Measurements from ENCODE around the gene KLHL8.
A peak's percentile ranks its signal among the peaks of the same experiment; 100 is the strongest.

Gene KLHL8

DNA sequence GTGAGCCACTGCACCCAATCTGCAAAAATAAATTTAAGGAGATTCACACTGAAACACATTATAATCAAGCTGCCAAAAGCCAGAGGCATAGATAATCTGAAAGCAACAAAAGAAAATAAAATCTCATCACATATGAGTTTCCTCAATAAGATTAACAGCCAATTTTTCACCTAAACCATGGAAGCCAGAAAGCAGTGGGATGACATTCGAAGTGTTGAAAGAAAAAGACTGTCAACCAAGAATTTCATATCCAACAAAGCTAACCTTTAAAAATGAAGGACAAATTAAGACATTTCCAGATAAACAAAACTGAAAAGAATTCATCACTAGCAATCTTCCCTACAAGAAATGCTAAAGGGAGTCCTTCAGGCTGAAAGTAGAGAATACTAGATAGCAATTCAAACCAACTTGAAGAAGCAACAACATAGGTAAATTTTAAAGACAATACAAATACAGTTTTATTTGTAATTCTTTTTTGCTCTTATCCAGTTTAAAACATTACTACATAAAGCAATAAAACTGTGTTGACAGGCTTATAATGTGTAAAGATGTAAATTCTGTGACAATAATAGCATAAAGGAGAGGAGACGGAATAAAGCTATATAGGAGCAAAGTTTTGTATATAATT, 23.1 kb upstream of the KLHL8 start:
- Histone ChIP-seq H3K36me3 (ENCODE audit: insufficient read depth, low read length) (no peaks in the 10 kb centered on the region), H3K4me3 (ENCODE audit: low read length) (no peak overlapping the region), H3K9ac (ENCODE audit: low read depth, low read length) (no peak overlapping the region), H3K4me1 (ENCODE audit: control insufficient read depth, insufficient read depth, low read length) (peaks cover 16% of the 10 kb centered on the region), H3K9me3 (replicated peaks; ENCODE audit: low read length) (no peaks in the 10 kb centered on the region), H3K27me3 (ENCODE audit: control insufficient read depth, insufficient read depth, low read length) (no peaks in the 10 kb centered on the region), H3K4me2 (ENCODE audit: low read length) (no peak overlapping the region)

DNA sequence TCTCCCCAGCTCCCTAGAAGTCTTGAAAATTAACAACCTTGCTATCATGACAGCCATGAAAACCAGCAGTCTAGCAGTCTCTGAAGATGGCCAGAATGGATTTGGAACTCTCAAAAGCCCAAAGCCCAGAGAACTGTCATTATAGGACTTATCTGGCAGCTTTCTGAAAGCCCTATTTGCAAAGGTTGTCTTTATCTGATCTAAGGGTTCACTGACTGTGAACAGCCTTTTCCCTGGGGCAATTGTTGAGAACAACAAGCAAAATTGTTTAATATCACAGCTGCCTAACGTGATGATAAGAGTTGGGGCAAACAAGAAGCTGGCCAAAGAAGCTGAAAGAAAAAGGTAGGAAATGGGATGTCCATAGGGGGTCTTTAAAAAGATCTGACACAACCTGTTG, 20.9 kb upstream of the KLHL8 start:
- H3K4me2 ChIP-seq (ENCODE audit: low read length): no peak overlapping the region
- H3K4me1 ChIP-seq (ENCODE audit: control insufficient read depth, insufficient read depth, low read length): peaks cover 16% of the 10 kb centered on the region
- H3K27me3 ChIP-seq (ENCODE audit: control insufficient read depth, insufficient read depth, low read length): no peaks in the 10 kb centered on the region
- H3K9ac ChIP-seq (ENCODE audit: low read depth, low read length): no peak overlapping the region
- H3K4me3 ChIP-seq (ENCODE audit: low read length): no peak overlapping the region
- no peaks in the 10 kb centered on the region for H3K9me3 ChIP-seq (replicated peaks; ENCODE audit: low read length)
- H3K36me3 ChIP-seq (ENCODE audit: insufficient read depth, low read length): no peaks in the 10 kb centered on the region

DNA sequence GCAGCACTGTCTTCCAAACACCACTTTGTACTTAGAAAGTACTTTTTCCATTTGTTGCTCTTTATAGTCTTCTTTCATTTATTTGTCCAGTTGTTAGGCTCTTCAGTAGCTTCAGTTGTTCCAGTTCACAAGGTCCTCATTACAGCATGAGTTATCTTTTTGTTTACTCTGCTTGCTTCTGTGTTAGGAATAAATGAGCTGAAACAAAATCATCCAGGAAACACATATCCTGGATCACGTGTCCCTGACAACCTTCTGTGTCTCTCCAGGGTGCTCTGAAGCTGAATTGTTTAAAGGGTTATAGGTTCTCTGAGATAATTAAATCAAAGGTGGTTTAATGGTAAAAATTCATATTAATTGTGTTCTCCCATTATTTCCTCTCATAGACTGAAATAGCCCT, 19.9 kb upstream of the KLHL8 start:
- no peaks in the 10 kb centered on the region for H3K27me3 ChIP-seq (ENCODE audit: control insufficient read depth, insufficient read depth, low read length)
- peak overlapping the region; percentile 0 for H3K4me2 ChIP-seq (ENCODE audit: low read length)
- H3K36me3 ChIP-seq (ENCODE audit: insufficient read depth, low read length): no peaks in the 10 kb centered on the region
- peaks cover 18% of the 10 kb centered on the region for H3K4me1 ChIP-seq (ENCODE audit: control insufficient read depth, insufficient read depth, low read length)
- H3K9me3 ChIP-seq (replicated peaks; ENCODE audit: low read length): no peaks in the 10 kb centered on the region
- H3K9ac ChIP-seq (ENCODE audit: low read depth, low read length): no peak overlapping the region
- no peak overlapping the region for H3K4me3 ChIP-seq (ENCODE audit: low read length)

DNA sequence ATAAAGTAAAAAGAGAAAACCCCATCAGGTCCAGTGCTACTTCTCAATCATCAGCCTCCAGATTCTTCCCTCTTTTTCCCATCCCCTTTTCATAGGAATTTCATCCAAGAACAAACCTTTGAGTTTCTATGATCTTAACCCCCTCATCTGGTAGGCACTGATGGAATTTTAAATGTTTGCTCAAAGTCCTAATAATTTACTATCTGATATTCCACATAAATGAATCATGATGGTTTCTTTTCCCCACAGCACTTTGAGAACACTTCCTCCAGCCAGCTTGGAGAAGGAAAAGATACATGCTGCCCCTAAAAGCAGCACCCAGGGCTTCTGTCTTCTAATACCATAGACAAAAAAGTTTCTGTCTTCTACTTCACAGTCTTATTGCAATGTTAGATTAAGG, 19.4 kb upstream of the KLHL8 start:
- no peak overlapping the region for H3K4me3 ChIP-seq (ENCODE audit: low read length)
- no peak overlapping the region for H3K9ac ChIP-seq (ENCODE audit: low read depth, low read length)
- peak overlapping the region; percentile 0 for H3K4me2 ChIP-seq (ENCODE audit: low read length)
- no peaks in the 10 kb centered on the region for H3K36me3 ChIP-seq (ENCODE audit: insufficient read depth, low read length)
- peaks cover 21% of the 10 kb centered on the region for H3K4me1 ChIP-seq (ENCODE audit: control insufficient read depth, insufficient read depth, low read length)
- H3K27me3 ChIP-seq (ENCODE audit: control insufficient read depth, insufficient read depth, low read length): no peaks in the 10 kb centered on the region
- H3K9me3 ChIP-seq (replicated peaks; ENCODE audit: low read length): no peaks in the 10 kb centered on the region

DNA sequence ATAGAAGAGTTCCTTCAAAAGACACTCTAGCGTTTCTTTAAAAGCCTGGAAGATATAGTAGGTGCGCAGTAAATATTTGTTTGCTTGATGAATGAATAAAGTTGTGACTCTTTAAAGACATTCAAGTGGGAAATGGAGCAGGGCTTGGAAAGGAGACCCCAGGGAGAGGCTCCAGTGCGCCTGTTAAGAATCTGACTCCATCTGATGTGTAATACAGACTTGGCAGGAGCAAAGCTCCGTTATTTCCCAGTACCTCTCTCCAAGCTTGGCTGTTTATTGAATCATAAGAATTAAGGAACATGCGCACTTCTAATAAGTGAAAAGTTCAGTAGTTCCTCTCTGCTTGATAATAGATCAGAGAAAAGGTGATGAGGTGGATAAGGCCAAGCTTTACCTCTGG, 18.8 kb upstream of the KLHL8 start:
- peaks cover 24% of the 10 kb centered on the region for H3K4me1 ChIP-seq (ENCODE audit: control insufficient read depth, insufficient read depth, low read length)
- no peaks in the 10 kb centered on the region for H3K27me3 ChIP-seq (ENCODE audit: control insufficient read depth, insufficient read depth, low read length)
- H3K4me2 ChIP-seq (ENCODE audit: low read length): no peak overlapping the region
- no peaks in the 10 kb centered on the region for H3K9me3 ChIP-seq (replicated peaks; ENCODE audit: low read length)
- H3K9ac ChIP-seq (ENCODE audit: low read depth, low read length): no peak overlapping the region
- H3K4me3 ChIP-seq (ENCODE audit: low read length): no peak overlapping the region
- no peaks in the 10 kb centered on the region for H3K36me3 ChIP-seq (ENCODE audit: insufficient read depth, low read length)

DNA sequence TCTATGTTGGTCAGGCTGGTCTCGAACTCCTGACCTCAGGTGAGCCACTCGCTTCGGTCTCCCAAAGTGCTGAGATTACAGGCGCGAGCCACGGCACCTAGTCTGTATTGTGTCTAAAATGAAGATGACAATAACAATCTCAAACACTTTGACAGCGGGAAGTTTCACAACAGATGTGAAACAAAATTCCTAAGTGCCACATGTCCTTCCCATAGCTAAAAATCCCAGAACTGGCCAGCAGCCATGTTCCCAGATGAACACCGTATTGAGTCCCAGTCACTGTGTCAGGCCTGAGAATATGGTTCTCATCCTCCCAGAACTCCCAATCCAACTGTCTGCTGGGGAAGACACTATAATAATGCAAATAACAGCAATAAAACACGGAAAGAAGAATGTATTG, 16.4 kb upstream of the KLHL8 start:
- no peaks in the 10 kb centered on the region for H3K27me3 ChIP-seq (ENCODE audit: control insufficient read depth, insufficient read depth, low read length)
- H3K4me2 ChIP-seq (ENCODE audit: low read length): no peak overlapping the region
- no peak overlapping the region for H3K4me3 ChIP-seq (ENCODE audit: low read length)
- no peak overlapping the region for H3K9ac ChIP-seq (ENCODE audit: low read depth, low read length)
- H3K4me1 ChIP-seq (ENCODE audit: control insufficient read depth, insufficient read depth, low read length): peaks cover 24% of the 10 kb centered on the region
- no peaks in the 10 kb centered on the region for H3K36me3 ChIP-seq (ENCODE audit: insufficient read depth, low read length)
- H3K9me3 ChIP-seq (replicated peaks; ENCODE audit: low read length): no peaks in the 10 kb centered on the region

DNA sequence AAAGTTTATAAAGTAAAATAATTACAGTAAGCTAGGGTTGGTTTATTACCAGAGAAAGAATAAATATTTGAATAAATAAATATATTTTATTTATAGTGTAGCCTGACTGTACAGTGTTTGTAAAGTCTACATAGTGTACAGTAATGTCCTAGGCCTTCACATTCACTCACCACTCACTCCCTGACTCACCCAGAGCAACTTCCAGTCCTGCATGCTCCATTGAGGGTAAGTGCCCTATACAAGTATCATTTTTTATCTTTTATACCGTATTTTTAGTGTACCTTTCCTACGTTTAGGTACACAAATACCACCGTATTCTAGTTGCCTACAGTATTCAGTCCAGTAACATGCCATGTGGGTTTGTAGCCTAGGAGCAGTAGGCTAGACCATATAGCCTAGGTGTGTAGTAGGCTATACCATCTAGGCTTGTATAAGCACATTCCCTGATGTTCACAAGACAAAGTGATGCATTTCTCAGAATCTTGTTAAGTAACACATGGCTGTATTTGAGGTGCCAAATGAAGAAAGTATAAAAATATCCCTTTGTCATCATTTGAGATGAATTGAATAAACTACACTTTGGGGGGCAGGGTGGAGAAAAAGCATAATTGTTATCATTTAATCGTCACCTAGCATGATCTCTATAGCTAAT, 14.7 kb upstream of the KLHL8 start:
- H3K4me1 ChIP-seq (ENCODE audit: control insufficient read depth, insufficient read depth, low read length): peaks cover 18% of the 10 kb centered on the region
- peak overlapping the region; percentile 70 for H3K4me3 ChIP-seq (ENCODE audit: low read length)
- peak overlapping the region; percentile 76 for H3K9ac ChIP-seq (ENCODE audit: low read depth, low read length)
- no peaks in the 10 kb centered on the region for H3K9me3 ChIP-seq (replicated peaks; ENCODE audit: low read length)
- peaks cover 9% of the 10 kb centered on the region for H3K27me3 ChIP-seq (ENCODE audit: control insufficient read depth, insufficient read depth, low read length)
- H3K36me3 ChIP-seq (ENCODE audit: insufficient read depth, low read length): no peaks in the 10 kb centered on the region
- H3K4me2 ChIP-seq (ENCODE audit: low read length): peak overlapping the region; percentile 86

DNA sequence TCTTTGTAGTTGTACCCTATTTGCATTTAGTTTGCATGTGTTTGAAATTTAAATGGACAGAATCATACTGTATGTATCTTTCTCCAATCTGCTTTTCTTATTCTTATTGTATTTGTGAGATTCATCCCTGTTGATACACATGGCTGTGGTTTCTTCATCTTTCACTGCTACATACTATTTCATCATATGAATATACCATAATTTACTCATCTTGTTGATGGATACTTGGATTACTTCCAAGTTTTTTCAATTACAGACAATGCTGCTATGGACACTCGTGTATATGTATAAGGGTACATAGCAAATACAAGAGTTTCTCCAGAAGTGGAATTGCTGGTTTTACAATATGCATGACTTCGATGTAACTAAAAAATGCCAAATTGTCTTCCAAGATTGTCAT, 11.8 kb upstream of the KLHL8 start:
- H3K4me2 ChIP-seq (ENCODE audit: low read length): no peak overlapping the region
- no peaks in the 10 kb centered on the region for H3K9me3 ChIP-seq (replicated peaks; ENCODE audit: low read length)
- H3K9ac ChIP-seq (ENCODE audit: low read depth, low read length): no peak overlapping the region
- H3K36me3 ChIP-seq (ENCODE audit: insufficient read depth, low read length): no peaks in the 10 kb centered on the region
- no peak overlapping the region for H3K4me3 ChIP-seq (ENCODE audit: low read length)
- peaks cover 8% of the 10 kb centered on the region for H3K4me1 ChIP-seq (ENCODE audit: control insufficient read depth, insufficient read depth, low read length)
- H3K27me3 ChIP-seq (ENCODE audit: control insufficient read depth, insufficient read depth, low read length): peaks cover 13% of the 10 kb centered on the region

DNA sequence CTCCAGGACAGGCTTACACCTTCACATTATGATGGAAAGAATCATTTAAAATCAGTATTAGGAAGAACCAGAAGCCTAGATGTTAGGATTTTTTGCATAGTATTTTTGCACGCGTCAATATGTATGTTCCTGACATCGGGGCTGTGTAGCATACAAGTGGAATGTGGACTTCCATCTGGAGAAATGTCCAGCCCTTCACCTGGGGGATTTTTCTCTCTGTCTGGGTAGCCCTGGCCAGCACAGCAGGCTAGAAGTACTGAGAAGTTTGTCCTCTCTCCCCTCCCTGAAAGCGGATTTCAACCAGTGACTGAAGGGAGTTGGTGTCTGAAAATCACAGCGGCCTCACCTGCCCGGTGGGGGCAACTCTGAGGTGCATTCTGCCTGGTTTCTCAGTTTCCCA, 10.4 kb upstream of the KLHL8 start:
- peaks cover 13% of the 10 kb centered on the region for H3K27me3 ChIP-seq (ENCODE audit: control insufficient read depth, insufficient read depth, low read length)
- H3K36me3 ChIP-seq (ENCODE audit: insufficient read depth, low read length): no peaks in the 10 kb centered on the region
- no peak overlapping the region for H3K9ac ChIP-seq (ENCODE audit: low read depth, low read length)
- peaks cover 8% of the 10 kb centered on the region for H3K4me1 ChIP-seq (ENCODE audit: control insufficient read depth, insufficient read depth, low read length)
- H3K4me2 ChIP-seq (ENCODE audit: low read length): no peak overlapping the region
- H3K4me3 ChIP-seq (ENCODE audit: low read length): no peak overlapping the region
- no peaks in the 10 kb centered on the region for H3K9me3 ChIP-seq (replicated peaks; ENCODE audit: low read length)

DNA sequence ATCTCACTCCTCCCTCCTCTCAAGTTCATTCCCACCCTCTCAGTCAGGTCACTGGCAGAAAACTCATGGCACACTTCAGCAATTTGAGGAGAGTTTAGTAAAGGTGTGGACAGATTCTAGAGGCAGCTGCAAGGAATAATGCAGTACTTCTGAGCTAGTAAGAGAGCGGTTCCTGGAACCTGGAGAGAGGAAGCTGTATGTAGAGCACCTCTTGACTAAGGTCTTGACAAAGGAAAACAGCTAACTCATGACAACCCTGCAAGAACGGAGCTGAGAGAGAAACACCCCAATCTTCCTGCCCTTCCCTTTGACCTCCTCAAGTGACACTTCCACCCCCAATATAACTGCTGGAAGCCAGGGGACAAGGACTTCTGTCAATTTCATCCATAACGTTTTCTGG, 9.6 kb upstream of the KLHL8 start:
- Histone ChIP-seq H3K36me3 (ENCODE audit: insufficient read depth, low read length) (no peaks in the 10 kb centered on the region), H3K4me1 (ENCODE audit: control insufficient read depth, insufficient read depth, low read length) (peaks cover 2% of the 10 kb centered on the region), H3K9ac (ENCODE audit: low read depth, low read length) (no peak overlapping the region), H3K27me3 (ENCODE audit: control insufficient read depth, insufficient read depth, low read length) (peaks cover 13% of the 10 kb centered on the region), H3K4me3 (ENCODE audit: low read length) (no peak overlapping the region), H3K9me3 (replicated peaks; ENCODE audit: low read length) (no peaks in the 10 kb centered on the region), H3K4me2 (ENCODE audit: low read length) (no peak overlapping the region)

DNA sequence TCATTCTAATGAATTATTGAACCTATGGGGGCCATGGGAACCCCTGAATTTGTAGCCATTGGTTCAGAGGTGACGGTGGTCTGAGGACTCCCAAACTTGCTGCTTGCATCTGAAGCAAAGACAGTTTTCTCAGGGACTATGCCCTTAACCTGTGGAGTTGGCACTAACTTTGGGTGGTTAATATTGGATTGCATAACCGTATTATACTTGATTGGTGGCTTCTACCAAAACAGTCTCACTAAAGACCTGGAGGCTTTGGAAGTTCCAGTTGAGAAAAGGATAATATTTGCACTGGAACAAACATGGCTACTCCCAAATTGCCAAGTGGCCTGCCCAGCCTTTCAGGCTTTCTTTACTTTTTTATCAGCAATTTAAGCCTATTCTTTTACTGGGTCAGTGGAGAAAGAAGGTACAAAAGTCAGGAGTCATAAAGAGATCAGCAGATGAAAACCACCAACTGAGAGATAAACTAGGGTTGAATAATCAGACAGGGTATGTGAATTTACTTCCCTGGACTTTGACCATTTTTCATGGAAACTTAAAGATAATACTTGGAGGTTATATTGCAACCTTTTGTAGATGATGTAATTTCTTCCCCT, 7.9 kb upstream of the KLHL8 start:
- Histone ChIP-seq H3K4me3 (ENCODE audit: low read length) (no peak overlapping the region), H3K9me3 (replicated peaks; ENCODE audit: low read length) (no peaks in the 10 kb centered on the region), H3K4me1 (ENCODE audit: control insufficient read depth, insufficient read depth, low read length) (no peaks in the 10 kb centered on the region), H3K27me3 (ENCODE audit: control insufficient read depth, insufficient read depth, low read length) (peaks cover 13% of the 10 kb centered on the region), H3K4me2 (ENCODE audit: low read length) (no peak overlapping the region), H3K9ac (ENCODE audit: low read depth, low read length) (no peak overlapping the region), H3K36me3 (ENCODE audit: insufficient read depth, low read length) (no peaks in the 10 kb centered on the region)

DNA sequence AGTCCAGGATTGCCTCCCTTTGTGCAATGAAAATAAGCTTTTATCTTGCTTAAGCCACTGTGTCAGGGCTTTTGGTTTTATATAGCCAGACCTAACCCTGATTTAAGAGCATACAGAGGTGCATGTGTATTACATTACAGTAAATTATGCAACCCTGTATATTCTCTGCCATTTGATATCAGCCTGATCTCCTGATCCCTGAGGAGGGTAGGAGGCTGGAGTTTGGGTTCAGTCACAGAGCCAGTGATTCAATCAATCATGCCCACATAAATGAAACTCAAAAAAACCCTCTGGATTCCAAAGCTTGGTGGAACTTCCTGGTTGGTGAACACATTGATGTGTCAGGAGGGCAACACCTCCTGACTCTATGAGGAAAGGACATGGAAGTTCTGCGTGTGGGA, 7.3 kb upstream of the KLHL8 start:
- peaks cover 13% of the 10 kb centered on the region for H3K27me3 ChIP-seq (ENCODE audit: control insufficient read depth, insufficient read depth, low read length)
- H3K4me1 ChIP-seq (ENCODE audit: control insufficient read depth, insufficient read depth, low read length): no peaks in the 10 kb centered on the region
- H3K36me3 ChIP-seq (ENCODE audit: insufficient read depth, low read length): no peaks in the 10 kb centered on the region
- no peak overlapping the region for H3K4me3 ChIP-seq (ENCODE audit: low read length)
- no peak overlapping the region for H3K9ac ChIP-seq (ENCODE audit: low read depth, low read length)
- no peak overlapping the region for H3K4me2 ChIP-seq (ENCODE audit: low read length)
- no peaks in the 10 kb centered on the region for H3K9me3 ChIP-seq (replicated peaks; ENCODE audit: low read length)
